PC-3 (cell line): ENCODE data around the gene ALPK3.

Source experiments
- EZH2 ChIP-seq: fragments of 300-600 bp; sonication (generic); IDR thresholded peaks from one replicate; pipeline ENCODE4 v1.6.1; 2017; ENCODE audit warnings: antibody characterized with exemption, mild to moderate bottlenecking, low read length; ENCODE audit not compliant: unreplicated experiment
- EZH2phosphoT487 ChIP-seq: fragments of 300-600 bp; sonication (generic); IDR thresholded peaks from 2 replicates; pipeline ENCODE4 v1.6.1; 2018; ENCODE audit warnings: mild to moderate bottlenecking, antibody characterized with exemption, low read length, borderline replicate concordance
- TF ChIP-seq, protein P1 (sequence below): fragments of 300-600 bp; sonication (generic); conservative IDR thresholded peaks from 2 replicates; pipeline ENCODE4 v1.5.1; 2017; ENCODE audit warnings: antibody characterized with exemption, low read depth, mild to moderate bottlenecking, low read length

- TF ChIP-seq, protein P1, sequence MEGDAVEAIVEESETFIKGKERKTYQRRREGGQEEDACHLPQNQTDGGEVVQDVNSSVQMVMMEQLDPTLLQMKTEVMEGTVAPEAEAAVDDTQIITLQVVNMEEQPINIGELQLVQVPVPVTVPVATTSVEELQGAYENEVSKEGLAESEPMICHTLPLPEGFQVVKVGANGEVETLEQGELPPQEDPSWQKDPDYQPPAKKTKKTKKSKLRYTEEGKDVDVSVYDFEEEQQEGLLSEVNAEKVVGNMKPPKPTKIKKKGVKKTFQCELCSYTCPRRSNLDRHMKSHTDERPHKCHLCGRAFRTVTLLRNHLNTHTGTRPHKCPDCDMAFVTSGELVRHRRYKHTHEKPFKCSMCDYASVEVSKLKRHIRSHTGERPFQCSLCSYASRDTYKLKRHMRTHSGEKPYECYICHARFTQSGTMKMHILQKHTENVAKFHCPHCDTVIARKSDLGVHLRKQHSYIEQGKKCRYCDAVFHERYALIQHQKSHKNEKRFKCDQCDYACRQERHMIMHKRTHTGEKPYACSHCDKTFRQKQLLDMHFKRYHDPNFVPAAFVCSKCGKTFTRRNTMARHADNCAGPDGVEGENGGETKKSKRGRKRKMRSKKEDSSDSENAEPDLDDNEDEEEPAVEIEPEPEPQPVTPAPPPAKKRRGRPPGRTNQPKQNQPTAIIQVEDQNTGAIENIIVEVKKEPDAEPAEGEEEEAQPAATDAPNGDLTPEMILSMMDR, result no peak
- TF ChIP-seq EZH2phosphoT487 (no peak), EZH2 (no peak)
Observed at GRCh38 chr15:84891339-84891738, 74.2 kb downstream of the ALPK3 start.
